OCI-LY7 (cell line): ENCODE data around the gene USP34.

Source experiments
- CTCF ChIP-seq: fragments of 200-600 bp; sonication (generic); conservative IDR thresholded peaks from 2 replicates; pipeline ENCODE4 v1.5.1; 2014; ENCODE audit warnings: mild to moderate bottlenecking, antibody characterized with exemption, low read length, moderate library complexity, mixed read lengths
- EZH2phosphoT487 ChIP-seq: fragments of 200-600 bp; sonication (generic); IDR thresholded peaks from 2 replicates; pipeline ENCODE4 v1.6.1; 2018; ENCODE audit warnings: low read depth, borderline replicate concordance, mild to moderate bottlenecking, mixed run types, antibody characterized with exemption, low read length, moderate library complexity, mixed read lengths

GRCh38 chr2:61448229-61448628 lies 22.7 kb downstream of the USP34 start:
- TF ChIP-seq CTCF = no peak
- no peak for TF ChIP-seq EZH2phosphoT487
